Transverse colon (tissue), 4 donors: ENCODE results near the gene ATP9A. TPM values are rescaled to one million over a fixed set of nuclear protein-coding genes. Genes with fewer than 3 reads are reported as not detected.
A peak's percentile ranks its signal among the peaks of the same experiment; 100 is the strongest.

ENCODE experiments used
- DNase-seq: peaks from one replicate; pipeline ENCODE4 v3.0.0-alpha.2; 2019
- H3K27ac ChIP-seq, 4 donors: fragments of 200-600 bp; sonication (generic); 2 replicates each; pipeline ENCODE4 v1.5.1; 2016 to 2018; ENCODE audit warnings: inconsistent platforms in 4 of 4
- H3K27me3 ChIP-seq: fragments of 200-600 bp; sonication (generic); 2 replicates; pipeline ENCODE4 v1.5.1; 2017; ENCODE audit warnings: inconsistent platforms
- H3K36me3 ChIP-seq, 4 donors: fragments of 200-600 bp; sonication (generic); 2 replicates each; pipeline ENCODE4 v1.5.1; 2017 to 2019; ENCODE audit warnings: inconsistent platforms in 4 of 4
- H3K4me1 ChIP-seq, 4 donors: fragments of 200-600 bp; sonication (generic); 2 replicates each; pipeline ENCODE4 v1.5.1; 2017 to 2020; ENCODE audit warnings: inconsistent platforms in 4 of 4
- H3K4me3 ChIP-seq, 4 donors: fragments of 200-600 bp; sonication (generic); 1 replicate in 1 of 4; 2 replicates in 3 of 4; pipeline versions ENCODE4 v1.5.1 to v1.6.1; 2017 to 2019; ENCODE audit warnings: inconsistent platforms in 4 of 4
- H3K9me3 ChIP-seq, 2 donors: fragments of 200-600 bp; sonication (generic); 2 replicates each; pipeline ENCODE4 v1.5.1; 2017 to 2019; ENCODE audit warnings: inconsistent platforms in 2 of 2
- CTCF ChIP-seq, 5 experiments: fragments of 200-600 bp in 3 of 5; fragments of 450-650 bp in 2 of 5; sonication (generic) in 3 of 5; IDR thresholded peaks; 1 replicate in 2 of 5; 2 replicates in 3 of 5; pipeline ENCODE4 v1.5.1; 2016 to 2017; ENCODE audit warnings: antibody characterized with exemption in 5 of 5, inconsistent platforms in 3 of 5, mild to moderate bottlenecking in 2 of 5, moderate library complexity in 1 of 5
- EP300 ChIP-seq: sonication (generic); formaldehyde crosslinking; IDR thresholded peaks from one replicate; pipeline ENCODE4 v1.6.1; 2017; ENCODE audit warnings: antibody characterized with exemption, low read depth
- POLR2A ChIP-seq: fragments of 450-650 bp; IDR thresholded peaks from one replicate; pipeline ENCODE4 v1.6.1; 2016; ENCODE audit warnings: antibody characterized with exemption, mild to moderate bottlenecking, moderate library complexity
- POLR2AphosphoS5 ChIP-seq, 3 donors: sonication (generic); formaldehyde crosslinking; IDR thresholded peaks; one replicate each; pipeline ENCODE4 v1.6.1; 2016; ENCODE audit warnings: antibody characterized with exemption in 3 of 3
- WGBS, 2 donors: methylation state at CpG; one replicate each; pipeline ENCODE4 v1.1.5; 2018; ENCODE audit warnings: low coverage in 1 of 2; 5-methylcytosine and 5-hydroxymethylcytosine counted together
- in situ Hi-C, 4 donors: fragments of 200-750 bp; cut with MboI; loops; one replicate each; pipeline versions ENCODE4 v1.15.0 to v1.15.1; 2017; ENCODE audit warnings: low sequenced_read_pairs in 3 of 4, low pct_ligation_motif_present in 1 of 4, low pct_unique_long_range_greater_than_20kb in 1 of 4
- intact Hi-C: fragments of 100-400 bp; cut with DNase I; formaldehyde crosslinking; loops from one replicate; pipeline ENCODE4 v1.15.1; 2023; ENCODE audit warnings: low total_unique reads
- total RNA-seq, 4 donors: library from RNA; depleted of rRNA; stranded (reverse); fragments of >200 nt; gene quantifications; one replicate each; pipeline ENCODE4 v1.1.0, GENCODE V29; 2016

ATP9A gene
- total RNA-seq, 4 donors from 2014 or later = 66.3 to 93.0 (median 78.9) TPM

GRCh38 chr20:51801122-51801822 is 33.1 kb upstream of the ATP9A start:
- Histone ChIP-seq H3K4me1 (peaks cover 14 to 26% (median 22%) of the 10 kb centered on the region in 4 donors), H3K36me3 (no peaks in the 10 kb centered on the region), H3K27me3 (peaks cover 58% of the 10 kb centered on the region), H3K27ac (no peak overlapping the region), H3K9me3 (no peaks in the 10 kb centered on the region), H3K4me3 (peak overlapping the region in 3 of 4 donors; percentile 19 to 50 (median 31))
- in situ Hi-C loops = no loop called here
- DNase-seq = no peak
- TF ChIP-seq POLR2AphosphoS5 (IDR thresholded peaks at IDR 0.05) = no peak
- no peak for TF ChIP-seq CTCF (IDR thresholded peaks at IDR 0.05)
- TF ChIP-seq EP300 = no peak
- TF ChIP-seq POLR2A = no peak
- 1% methylated on average over 58 of the region's 59 CpGs; no CpG with 5 or more reads in 1 of the 2 donors for WGBS, 2 donors
- intact Hi-C loops = no loop called here

- H3K9me3 ChIP-seq = no peaks in the 10 kb centered on the region
- H3K4me3 ChIP-seq = peak overlapping the region in 3 of 4 donors; percentile 19 to 50 (median 31)
- peaks cover 14 to 26% (median 22%) of the 10 kb centered on the region in 4 donors for H3K4me1 ChIP-seq
- H3K36me3 ChIP-seq = no peaks in the 10 kb centered on the region
- no peak overlapping the region for H3K27ac ChIP-seq
- intact Hi-C loops (no loop called here), in situ Hi-C loops (no loop called here)
- TF ChIP-seq POLR2A = no peak
- TF ChIP-seq CTCF (IDR thresholded peaks at IDR 0.05) = no peak
- no peak for TF ChIP-seq POLR2AphosphoS5 (IDR thresholded peaks at IDR 0.05)
- no peak for TF ChIP-seq EP300
- DNase-seq = no peak
- peaks cover 58% of the 10 kb centered on the region for H3K27me3 ChIP-seq
- 2% methylated on average over 18 of the region's 18 CpGs; no CpG with 5 or more reads in 1 of the 2 donors for WGBS, 2 donors
Observed at GRCh38 chr20:51800872-51801121, 32.6 kb upstream of the ATP9A start.

GRCh38 chr20:51800060-51800871 is 32.1 kb upstream of the ATP9A start:
- Histone ChIP-seq H3K27ac (no peak overlapping the region), H3K27me3 (peaks cover 58% of the 10 kb centered on the region), H3K9me3 (no peaks in the 10 kb centered on the region), H3K36me3 (no peaks in the 10 kb centered on the region), H3K4me3 (peak overlapping the region in 3 of 4 donors; percentile 19 to 50 (median 31)), H3K4me1 (peaks cover 14 to 26% (median 22%) of the 10 kb centered on the region in 4 donors)
- in situ Hi-C loops (no loop called here), intact Hi-C loops (no loop called here)
- 3% methylated on average over 33 of the region's 44 CpGs; no CpG with 5 or more reads in 1 of the 2 donors for WGBS, 2 donors
- TF ChIP-seq CTCF (IDR thresholded peaks at IDR 0.05) (peak; percentile 66 to 85 (median 78)), POLR2A (no peak)
- DNase-seq = peak; percentile 69

- TF ChIP-seq EP300 (no peak), POLR2AphosphoS5 (IDR thresholded peaks at IDR 0.05) (no peak), POLR2A (no peak), CTCF (IDR thresholded peaks at IDR 0.05) (no peak)
- Histone ChIP-seq H3K27ac (no peak overlapping the region), H3K4me1 (peaks cover 14 to 26% (median 22%) of the 10 kb centered on the region in 4 donors), H3K9me3 (no peaks in the 10 kb centered on the region), H3K36me3 (no peaks in the 10 kb centered on the region), H3K4me3 (no peak overlapping the region), H3K27me3 (peaks cover 55% of the 10 kb centered on the region)
- no peak for DNase-seq
- 53 to 54% methylated on average over 10 of the region's 10 CpGs for WGBS, 2 donors
- in situ Hi-C loops (loop anchor here in 1 of 4 donors (25.0 kb wide), 1 partner anchor 162 kb away; no protein-coding TSS in a partner anchor), intact Hi-C loops (no loop called here)
Observed at GRCh38 chr20:51799401-51799860, 31.2 kb upstream of the ATP9A start.
